Mucosa of descending colon (tissue), 3 donors: ENCODE results near the gene DLG2. TPM values are rescaled to one million over a fixed set of nuclear protein-coding genes. Genes with fewer than 3 reads are reported as not detected.

Experiments
- ATAC-seq: fragments of 200-7000 bp; cut with Tn5 transposase; one replicate; pipeline ENCODE4 v1.9.1; 2020; ENCODE audit warnings: mild to moderate bottlenecking, moderate library complexity
- DNase-seq, 3 donors: peaks; one replicate each; pipeline ENCODE4 v3.0.0-alpha.2; 2020
- H3K36me3 ChIP-seq: fragments of 200-600 bp; one replicate; pipeline ENCODE4 v1.8.0; 2021; ENCODE audit warnings: low read depth, mild to moderate bottlenecking
- H3K4me1 ChIP-seq: fragments of 200-600 bp; one replicate; pipeline ENCODE4 v1.8.0; 2021; ENCODE audit warnings: low read depth, mild to moderate bottlenecking
- H3K4me3 ChIP-seq: fragments of 200-600 bp; one replicate; pipeline ENCODE4 v1.8.0; 2021; ENCODE audit warnings: mild to moderate bottlenecking
- H3K9me3 ChIP-seq: fragments of 200-600 bp; one replicate; pipeline ENCODE4 v1.8.0; 2021; ENCODE audit warnings: mild to moderate bottlenecking
- CTCF ChIP-seq: fragments of 200-600 bp; IDR thresholded peaks from one replicate; pipeline ENCODE4 v1.8.0; 2022; ENCODE audit warnings: antibody characterized with exemption, mild to moderate bottlenecking
- intact Hi-C, 2 donors: fragments of 100-400 bp; cut with DNase I in 1 of 2; cut with micrococcal nuclease in 1 of 2; formaldehyde crosslinking; loops; one replicate each; pipeline versions ENCODE4 v1.11.0 to v1.11.1; 2022; cut with DNase I, micrococcal nuclease
- total RNA-seq, 3 donors: library from RNA; stranded (reverse); fragmentation: NEBNext Ultra II Directional in 2 of 3; extraction: Animal tissue kit (Norgen Biotek cat#: 25700) in 2 of 3; gene quantifications; one replicate each; pipeline versions ENCODE4 v1.2.1 to v1.2.4, GENCODE V29; 2021 to 2023
- donor health status: DM: no; HTN: no; CAD: no; lungs with moderate emphysema.
- donor health status: DM: no; HTN: no; CAD: no.
- donor health status: DM: no; HTN: yes; CAD: no.

DLG2 gene
- total RNA-seq, 3 donors from 2014 or later: 2.1 to 11.1 (median 2.4) TPM

GRCh38 chr11:84142411-84142810 lies 1484.7 kb downstream of the DLG2 start:
- no peaks in the 10 kb centered on the region for H3K4me1 ChIP-seq
- no peaks in the 10 kb centered on the region for H3K36me3 ChIP-seq
- H3K9me3 ChIP-seq: no peaks in the 10 kb centered on the region
- no peak for ATAC-seq
- DNase-seq: no peak
- intact Hi-C loops: no loop called here
- no peak overlapping the region for H3K4me3 ChIP-seq
- no peak for TF ChIP-seq CTCF

GRCh38 chr11:84140386-84141169 lies 1486.6 kb downstream of the DLG2 start:
- H3K4me1 ChIP-seq: no peaks in the 10 kb centered on the region
- ATAC-seq (no peak), DNase-seq (no peak)
- no peaks in the 10 kb centered on the region for H3K36me3 ChIP-seq
- TF ChIP-seq CTCF: no peak
- no peak overlapping the region for H3K4me3 ChIP-seq
- H3K9me3 ChIP-seq: no peaks in the 10 kb centered on the region
- intact Hi-C loops: no loop called here

- intact Hi-C loops: no loop called here
- Histone ChIP-seq H3K4me1 (no peaks in the 10 kb centered on the region), H3K36me3 (no peaks in the 10 kb centered on the region), H3K4me3 (no peak overlapping the region), H3K9me3 (no peaks in the 10 kb centered on the region)
- ATAC-seq: no peak
- no peak for TF ChIP-seq CTCF
- DNase-seq: no peak
Measured at GRCh38 chr11:84137960-84138359, 1489.2 kb downstream of the DLG2 start.

GRCh38 chr11:84137505-84137904 lies 1489.6 kb downstream of the DLG2 start:
- no peak for ATAC-seq
- H3K9me3 ChIP-seq: no peaks in the 10 kb centered on the region
- no peaks in the 10 kb centered on the region for H3K4me1 ChIP-seq

GRCh38 chr11:84136926-84137325 lies 1490.2 kb downstream of the DLG2 start:
- DNase-seq (no peak), ATAC-seq (no peak)
- Histone ChIP-seq H3K4me3 (no peak overlapping the region), H3K4me1 (no peaks in the 10 kb centered on the region), H3K36me3 (no peaks in the 10 kb centered on the region), H3K9me3 (no peaks in the 10 kb centered on the region)
- no peak for TF ChIP-seq CTCF
- intact Hi-C loops: no loop called here

More at GRCh38 chr11:84137505-84137904, 1489.6 kb downstream of the DLG2 start:
- intact Hi-C loops: no loop called here
- Histone ChIP-seq H3K4me3 (no peak overlapping the region), H3K36me3 (no peaks in the 10 kb centered on the region)
- no peak for TF ChIP-seq CTCF
- no peak for DNase-seq
